ENCODE measurements around the gene ZNF282.

- TF ChIP-seq, protein P1, sequence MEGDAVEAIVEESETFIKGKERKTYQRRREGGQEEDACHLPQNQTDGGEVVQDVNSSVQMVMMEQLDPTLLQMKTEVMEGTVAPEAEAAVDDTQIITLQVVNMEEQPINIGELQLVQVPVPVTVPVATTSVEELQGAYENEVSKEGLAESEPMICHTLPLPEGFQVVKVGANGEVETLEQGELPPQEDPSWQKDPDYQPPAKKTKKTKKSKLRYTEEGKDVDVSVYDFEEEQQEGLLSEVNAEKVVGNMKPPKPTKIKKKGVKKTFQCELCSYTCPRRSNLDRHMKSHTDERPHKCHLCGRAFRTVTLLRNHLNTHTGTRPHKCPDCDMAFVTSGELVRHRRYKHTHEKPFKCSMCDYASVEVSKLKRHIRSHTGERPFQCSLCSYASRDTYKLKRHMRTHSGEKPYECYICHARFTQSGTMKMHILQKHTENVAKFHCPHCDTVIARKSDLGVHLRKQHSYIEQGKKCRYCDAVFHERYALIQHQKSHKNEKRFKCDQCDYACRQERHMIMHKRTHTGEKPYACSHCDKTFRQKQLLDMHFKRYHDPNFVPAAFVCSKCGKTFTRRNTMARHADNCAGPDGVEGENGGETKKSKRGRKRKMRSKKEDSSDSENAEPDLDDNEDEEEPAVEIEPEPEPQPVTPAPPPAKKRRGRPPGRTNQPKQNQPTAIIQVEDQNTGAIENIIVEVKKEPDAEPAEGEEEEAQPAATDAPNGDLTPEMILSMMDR (IDR thresholded peaks at IDR 0.05 in 8 of 11, conservative IDR thresholded peaks at IDR 0.05 in 3 of 11) = no peak
- TF ChIP-seq POLR2A (IDR thresholded peaks at IDR 0.05) = no peak
- TF ChIP-seq POLR2AphosphoS5 (IDR thresholded peaks at IDR 0.05) = no peak
Observed at GRCh38 chr7:149254181-149254858, 59.0 kb downstream of the ZNF282 start.

All from spleen (tissue), 7 donors.